Measurements from ENCODE around the gene KRTAP9-7.

Gene KRTAP9-7

DNA sequence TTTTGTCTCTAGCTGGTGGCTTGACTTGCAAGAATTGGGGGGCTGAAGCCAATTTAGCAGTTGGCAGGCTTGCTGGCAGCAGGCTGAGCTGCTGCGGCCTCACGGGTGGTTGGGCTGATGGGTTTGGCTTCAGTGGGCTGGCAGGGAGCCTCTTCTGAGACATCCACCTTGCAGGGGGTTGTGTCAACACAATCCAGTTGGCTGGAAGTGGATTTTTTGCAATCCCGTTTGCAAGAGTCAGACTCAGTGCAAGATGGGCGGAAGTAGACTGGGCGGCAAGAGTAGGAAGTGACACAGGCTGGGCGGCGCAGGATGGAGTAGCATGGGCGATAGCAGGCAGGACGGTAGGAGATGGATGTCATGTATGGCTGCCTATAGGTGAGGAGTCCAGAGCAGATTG, 32.1 kb downstream of the KRTAP9-7 start:
- no peak overlapping the region for H3K27ac ChIP-seq
- TF ChIP-seq ZFX (IDR thresholded peaks at IDR 0.05) (no peak), CTCF (conservative IDR thresholded peaks at IDR 0.05) (no peak)

DNA sequence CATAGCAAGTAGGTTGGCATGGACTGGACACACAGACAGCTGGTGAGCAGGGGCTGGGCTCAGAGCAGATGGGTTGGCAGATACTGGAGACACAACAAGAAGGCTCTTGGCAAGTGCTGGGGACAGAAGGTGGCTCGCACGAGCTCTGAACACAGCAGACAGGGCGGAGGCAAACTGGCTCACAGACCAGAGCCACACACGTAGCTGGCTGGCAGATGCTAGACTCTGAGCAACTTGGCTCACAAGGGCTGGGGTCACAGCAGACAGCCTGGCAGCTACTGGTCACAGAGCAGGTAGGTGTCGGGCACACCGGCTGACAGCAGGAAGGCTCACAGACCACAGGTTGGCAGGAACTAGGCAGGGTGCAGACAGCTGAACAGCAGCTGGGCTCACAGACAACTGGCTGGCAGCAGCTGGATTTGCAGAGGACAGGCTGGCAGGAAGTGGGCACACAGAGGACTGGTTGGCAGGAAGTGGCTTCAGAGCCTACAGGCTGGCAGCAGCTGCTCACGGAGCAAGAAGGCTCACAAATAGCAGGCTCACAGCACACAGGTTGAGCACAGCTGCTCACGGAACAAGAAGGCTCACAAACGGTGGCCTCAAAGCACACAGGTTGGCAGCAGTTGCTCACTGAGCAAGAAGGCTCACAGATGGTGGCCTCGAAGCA, 32.9 kb downstream of the KRTAP9-7 start:
- no peak overlapping the region for H3K27ac ChIP-seq
- TF ChIP-seq CTCF (conservative IDR thresholded peaks at IDR 0.05) (no peak), ZFX (IDR thresholded peaks at IDR 0.05) (no peak)

- H3K27ac ChIP-seq = no peak within 1 kb of the TSS
These were observed 33.4 kb downstream of the KRTAP9-7 start, which contains the start of gene KRTAP16-1 for GRCh38 chr17:41308918-41309359. Gene KRTAP16-1, minus strand, starts transcription at chr17:41309309. Its CDS starts 56 bp downstream, at chr17:41309253.

DNA sequence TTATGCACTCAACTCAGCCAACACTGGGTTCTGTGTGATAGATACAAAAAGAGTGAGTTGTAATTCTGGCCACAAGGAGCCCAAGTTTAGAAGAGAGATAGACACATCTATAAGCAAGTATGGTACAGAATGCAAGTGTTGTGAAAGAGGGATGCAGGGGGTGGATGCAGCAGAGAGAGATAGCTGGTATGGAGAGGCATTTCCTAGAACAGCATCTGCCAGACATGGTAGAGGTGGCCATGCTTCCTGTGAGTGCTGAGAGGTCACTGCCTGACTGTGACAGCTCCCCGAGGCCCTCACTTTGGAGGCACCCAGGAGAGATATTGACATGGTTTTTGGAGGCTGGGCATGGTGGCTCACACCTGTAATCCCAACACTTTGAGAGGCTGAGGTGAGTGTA, 35.6 kb downstream of the KRTAP9-7 start:
- no peak for TF ChIP-seq ZFX (IDR thresholded peaks at IDR 0.05)
- no peak for TF ChIP-seq CTCF (conservative IDR thresholded peaks at IDR 0.05)
- H3K27ac ChIP-seq = no peak overlapping the region

More at GRCh38 chr17:41308918-41309359, 33.4 kb downstream of the KRTAP9-7 start, which contains the start of gene KRTAP16-1:
- TF ChIP-seq CTCF (conservative IDR thresholded peaks at IDR 0.05) = no peak
- no peak for TF ChIP-seq ZFX (IDR thresholded peaks at IDR 0.05)

GRCh38 chr17:41315204-41315794, 39.8 kb downstream of the KRTAP9-7 start, which contains the start of gene KRTAP17-1:
Gene KRTAP17-1, minus strand, starts transcription at chr17:41315710. Its CDS starts 60 bp downstream, at chr17:41315650.
- TF ChIP-seq CTCF (conservative IDR thresholded peaks at IDR 0.05) (no peak), ZFX (IDR thresholded peaks at IDR 0.05) (no peak)
- H3K27ac ChIP-seq = no peak within 1 kb of the TSS

- TF ChIP-seq CTCF (conservative IDR thresholded peaks at IDR 0.05) (no peak), ZFX (IDR thresholded peaks at IDR 0.05) (no peak)
- no peak overlapping the region for H3K27ac ChIP-seq
These were observed 40.4 kb downstream of the KRTAP9-7 start for GRCh38 chr17:41315814-41316445.

DNA sequence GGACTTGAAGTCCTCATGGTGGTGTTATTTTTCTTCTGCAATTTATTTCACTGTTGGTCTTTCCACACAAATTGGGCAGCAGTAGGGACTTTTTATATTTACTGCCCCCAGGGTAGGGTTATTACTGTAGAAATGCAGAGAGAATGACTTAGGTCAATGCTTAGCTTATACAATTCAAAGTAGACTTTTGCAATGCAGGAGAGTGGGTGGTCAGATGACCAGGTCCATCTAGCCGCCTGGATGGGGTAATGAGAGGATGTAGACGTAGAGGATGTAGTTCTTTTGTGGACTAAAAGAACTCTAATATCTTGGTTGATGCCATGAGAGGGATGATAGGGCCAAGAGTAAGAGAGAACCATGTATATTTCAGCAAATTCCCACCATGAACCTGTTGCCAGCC, 42.7 kb downstream of the KRTAP9-7 start:
- no peak overlapping the region for H3K27ac ChIP-seq
- no peak for TF ChIP-seq CTCF (conservative IDR thresholded peaks at IDR 0.05)
- no peak for TF ChIP-seq ZFX (IDR thresholded peaks at IDR 0.05)

Measured in C4-2B (cell line).